ENCODE measurements around the gene PHEX. TPM values are rescaled to one million over a fixed set of nuclear protein-coding genes. Genes with fewer than 3 reads are reported as not detected.

PHEX gene
- total RNA-seq, 1 experiment from 2014 or later, result 0.89 TPM

GRCh38 chrX:22081475-22082092 lies 49.5 kb downstream of the PHEX start:
- Mint-ChIP-seq H3K9me3 (ENCODE audit: unreplicated experiment) (no peaks in the 10 kb centered on the region), H3K36me3 (ENCODE audit: insufficient read depth, unreplicated experiment) (no peaks in the 10 kb centered on the region), H3K27ac (ENCODE audit: low read depth, unreplicated experiment) (no peak overlapping the region), H3K27me3 (ENCODE audit: insufficient read depth, unreplicated experiment) (peaks cover 53% of the 10 kb centered on the region), H3K4me1 (ENCODE audit: insufficient read depth, unreplicated experiment) (peaks cover 6% of the 10 kb centered on the region), H3K4me3 (ENCODE audit: unreplicated experiment) (no peak overlapping the region)
- POLR2A ChIA-PET, result interaction anchor here (0.7 to 1.6 kb wide), 2 partner anchors 54 to 1801 kb away, joined by 3 to 4 read pairs; no protein-coding TSS in a partner anchor
- intact Hi-C loops (cut with micrococcal nuclease), result loop anchor here (1.0 to 5.0 kb wide), 4 partner anchors 55 to 1471 kb away; no protein-coding TSS in a partner anchor
- TF ChIP-seq CTCF (IDR thresholded peaks at IDR 0.05; ENCODE audit: unreplicated experiment), result peak; percentile 86
- peak; percentile 79 for DNase-seq (ENCODE audit: unreplicated experiment)
- CTCF ChIA-PET, result interaction anchor here (0.5 to 3.4 kb wide), 26 partner anchors 9 to 1821 kb away, joined by 3 to 15 read pairs (median 4); no protein-coding TSS in a partner anchor
- BruUV-seq (replicated peaks), result no TSS peak

- Mint-ChIP-seq H3K4me1 (ENCODE audit: insufficient read depth, unreplicated experiment) (peaks cover 6% of the 10 kb centered on the region), H3K9me3 (ENCODE audit: unreplicated experiment) (no peaks in the 10 kb centered on the region), H3K27ac (ENCODE audit: low read depth, unreplicated experiment) (no peak overlapping the region), H3K27me3 (ENCODE audit: insufficient read depth, unreplicated experiment) (peaks cover 43% of the 10 kb centered on the region), H3K4me3 (ENCODE audit: unreplicated experiment) (no peak overlapping the region), H3K36me3 (ENCODE audit: insufficient read depth, unreplicated experiment) (no peaks in the 10 kb centered on the region)
- POLR2A ChIA-PET, result no interaction called here
- DNase-seq (ENCODE audit: unreplicated experiment), result no peak
- CTCF ChIA-PET, result interaction anchor here (1.0 kb wide), 1 partner anchor 31 kb away, joined by 4 read pairs; no protein-coding TSS in a partner anchor
- no TSS peak for BruUV-seq (replicated peaks)
- intact Hi-C loops (cut with micrococcal nuclease), result no loop called here
- no peak for TF ChIP-seq CTCF (IDR thresholded peaks at IDR 0.05; ENCODE audit: unreplicated experiment)
Measured at GRCh38 chrX:22086003-22086402, 53.9 kb downstream of the PHEX start.

- peaks cover 43% of the 10 kb centered on the region for H3K27me3 Mint-ChIP-seq (ENCODE audit: insufficient read depth, unreplicated experiment)
- H3K9me3 Mint-ChIP-seq (ENCODE audit: unreplicated experiment), result peaks cover 9% of the 10 kb centered on the region
- no peak for TF ChIP-seq CTCF (IDR thresholded peaks at IDR 0.05; ENCODE audit: unreplicated experiment)
- ChIA-PET CTCF (no interaction called here), POLR2A (no interaction called here)
- no peak overlapping the region for H3K4me3 Mint-ChIP-seq (ENCODE audit: unreplicated experiment)
- H3K4me1 Mint-ChIP-seq (ENCODE audit: insufficient read depth, unreplicated experiment), result no peaks in the 10 kb centered on the region
- intact Hi-C loops (cut with micrococcal nuclease), result no loop called here
- no peak for DNase-seq (ENCODE audit: unreplicated experiment)
- H3K27ac Mint-ChIP-seq (ENCODE audit: low read depth, unreplicated experiment), result no peak overlapping the region
- H3K36me3 Mint-ChIP-seq (ENCODE audit: insufficient read depth, unreplicated experiment), result no peaks in the 10 kb centered on the region
- no TSS peak for BruUV-seq (replicated peaks)
Measured at GRCh38 chrX:22087011-22087557, 55.0 kb downstream of the PHEX start.

GRCh38 chrX:22088326-22088725 lies 56.2 kb downstream of the PHEX start:
- H3K4me3 Mint-ChIP-seq (ENCODE audit: unreplicated experiment), result no peak overlapping the region
- intact Hi-C loops (cut with micrococcal nuclease), result no loop called here
- POLR2A ChIA-PET, result no interaction called here
- BruUV-seq (replicated peaks), result no TSS peak
- DNase-seq (ENCODE audit: unreplicated experiment), result no peak
- TF ChIP-seq CTCF (IDR thresholded peaks at IDR 0.05; ENCODE audit: unreplicated experiment), result no peak
- H3K9me3 Mint-ChIP-seq (ENCODE audit: unreplicated experiment), result peaks cover 9% of the 10 kb centered on the region
- CTCF ChIA-PET, result no interaction called here
- no peaks in the 10 kb centered on the region for H3K36me3 Mint-ChIP-seq (ENCODE audit: insufficient read depth, unreplicated experiment)
- H3K27ac Mint-ChIP-seq (ENCODE audit: low read depth, unreplicated experiment), result no peak overlapping the region
- no peaks in the 10 kb centered on the region for H3K4me1 Mint-ChIP-seq (ENCODE audit: insufficient read depth, unreplicated experiment)
- H3K27me3 Mint-ChIP-seq (ENCODE audit: insufficient read depth, unreplicated experiment), result peaks cover 36% of the 10 kb centered on the region
